ENCODE measurements around the gene SRP14.

Gene SRP14

GRCh38 chr15:40085266-40085665 is 46.3 kb upstream of the SRP14 start:
- Histone ChIP-seq H3K79me1 (ENCODE audit: low read depth, low read length) (no peaks in the 10 kb centered on the region), H2BK15ac (ENCODE audit: low read length) (no peak overlapping the region), H3K4ac (ENCODE audit: low read length) (no peak overlapping the region), H4K91ac (ENCODE audit: low read depth, low read length, poor library complexity) (no peak overlapping the region), H3K23ac (ENCODE audit: low read depth, low read length, poor library complexity) (no peak overlapping the region), H3K4me3 (ENCODE audit: low read length in 2 of 2) (no peak overlapping the region), H3K4me1 (ENCODE audit: control insufficient read depth in 2 of 2, insufficient read depth in 1 of 2, low read depth in 1 of 2, low read length in 2 of 2) (peaks cover 37 to 50% of the 10 kb centered on the region in 2 donors), H2BK12ac (ENCODE audit: low read length) (no peak overlapping the region), H3K9ac (ENCODE audit: low read depth, low read length, poor library complexity) (no peak overlapping the region), H2AFZ (ENCODE audit: low read length) (no peak overlapping the region), H3K27ac (replicated peaks; ENCODE audit: low read length) (no peak overlapping the region), H2AK5ac (ENCODE audit: low read depth, low read length) (no peak overlapping the region), H3K4me2 (ENCODE audit: insufficient read depth, low read length, poor library complexity, severe bottlenecking) (no peak overlapping the region), H3K18ac (ENCODE audit: low read length) (no peak overlapping the region), H3K9me3 (replicated peaks in 1 of 2; ENCODE audit: control insufficient read depth in 2 of 2, insufficient read depth in 1 of 2, low read depth in 1 of 2, low read length in 2 of 2) (no peaks in the 10 kb centered on the region), H2BK5ac (ENCODE audit: low read length) (no peak overlapping the region), H3K36me3 (replicated peaks in 1 of 2; ENCODE audit: control insufficient read depth in 2 of 2, insufficient read depth in 2 of 2, low read length in 2 of 2) (no peaks in the 10 kb centered on the region), H4K8ac (ENCODE audit: low read depth, low read length) (no peak overlapping the region), H3K14ac (ENCODE audit: low read length) (no peak overlapping the region), H2BK120ac (ENCODE audit: low read depth, low read length) (no peak overlapping the region), H3K27me3 (ENCODE audit: control insufficient read depth in 3 of 3, insufficient read depth in 3 of 3, low read depth in 1 of 3, low read length in 3 of 3) (peaks cover 0 to 14% (median 0%) of the 10 kb centered on the region in 3 experiments)
- no CpG with 5 or more reads among the region's 10 CpGs for WGBS, 2 donors (ENCODE audit: extremely low coverage in 2 of 2, insufficient read length in 2 of 2, insufficient replicate concordance in 1 of 2)
- DNase-seq (ENCODE audit: low spot score) = no peak

GRCh38 chr15:40084650-40085049 is 45.7 kb upstream of the SRP14 start:
- Histone ChIP-seq H2AFZ (ENCODE audit: low read length) (no peak overlapping the region), H3K23ac (ENCODE audit: low read depth, low read length, poor library complexity) (no peak overlapping the region), H2BK5ac (ENCODE audit: low read length) (no peak overlapping the region), H3K18ac (ENCODE audit: low read length) (no peak overlapping the region), H3K27me3 (ENCODE audit: control insufficient read depth in 3 of 3, insufficient read depth in 3 of 3, low read depth in 1 of 3, low read length in 3 of 3) (peaks cover 0 to 9% (median 0%) of the 10 kb centered on the region in 3 experiments), H3K4ac (ENCODE audit: low read length) (no peak overlapping the region), H2BK15ac (ENCODE audit: low read length) (no peak overlapping the region), H3K4me1 (ENCODE audit: control insufficient read depth in 2 of 2, insufficient read depth in 1 of 2, low read depth in 1 of 2, low read length in 2 of 2) (peaks cover 34 to 47% of the 10 kb centered on the region in 2 donors), H3K14ac (ENCODE audit: low read length) (no peak overlapping the region), H3K9ac (ENCODE audit: low read depth, low read length, poor library complexity) (no peak overlapping the region), H4K8ac (ENCODE audit: low read depth, low read length) (no peak overlapping the region), H2AK5ac (ENCODE audit: low read depth, low read length) (no peak overlapping the region), H3K36me3 (replicated peaks in 1 of 2; ENCODE audit: control insufficient read depth in 2 of 2, insufficient read depth in 2 of 2, low read length in 2 of 2) (no peaks in the 10 kb centered on the region), H3K79me1 (ENCODE audit: low read depth, low read length) (no peaks in the 10 kb centered on the region), H3K4me2 (ENCODE audit: insufficient read depth, low read length, poor library complexity, severe bottlenecking) (no peak overlapping the region), H2BK120ac (ENCODE audit: low read depth, low read length) (no peak overlapping the region), H2BK12ac (ENCODE audit: low read length) (no peak overlapping the region), H3K9me3 (replicated peaks in 1 of 2; ENCODE audit: control insufficient read depth in 2 of 2, insufficient read depth in 1 of 2, low read depth in 1 of 2, low read length in 2 of 2) (no peaks in the 10 kb centered on the region), H3K4me3 (ENCODE audit: low read length in 2 of 2) (no peak overlapping the region), H4K91ac (ENCODE audit: low read depth, low read length, poor library complexity) (no peak overlapping the region), H3K27ac (replicated peaks; ENCODE audit: low read length) (no peak overlapping the region)
- no peak for DNase-seq (ENCODE audit: low spot score)
- no CpG with 5 or more reads among the region's 9 CpGs for WGBS, 2 donors (ENCODE audit: extremely low coverage in 2 of 2, insufficient read length in 2 of 2, insufficient replicate concordance in 1 of 2)

- Histone ChIP-seq H3K27ac (replicated peaks; ENCODE audit: low read length) (peak overlapping the region; percentile 41), H3K4ac (ENCODE audit: low read length) (no peak overlapping the region), H3K27me3 (ENCODE audit: control insufficient read depth in 3 of 3, insufficient read depth in 3 of 3, low read depth in 1 of 3, low read length in 3 of 3) (peaks cover 0 to 13% (median 0%) of the 10 kb centered on the region in 3 experiments), H3K79me1 (ENCODE audit: low read depth, low read length) (no peaks in the 10 kb centered on the region), H3K4me2 (ENCODE audit: insufficient read depth, low read length, poor library complexity, severe bottlenecking) (peak overlapping the region; percentile 47), H3K36me3 (replicated peaks in 1 of 2; ENCODE audit: control insufficient read depth in 2 of 2, insufficient read depth in 2 of 2, low read length in 2 of 2) (no peaks in the 10 kb centered on the region), H3K23ac (ENCODE audit: low read depth, low read length, poor library complexity) (no peak overlapping the region), H3K4me3 (ENCODE audit: low read length in 2 of 2) (peak overlapping the region in 1 of 2 donors; percentile 39), H2AFZ (ENCODE audit: low read length) (peak overlapping the region; percentile 78), H2BK12ac (ENCODE audit: low read length) (peak overlapping the region; percentile 79), H3K4me1 (ENCODE audit: control insufficient read depth in 2 of 2, insufficient read depth in 1 of 2, low read depth in 1 of 2, low read length in 2 of 2) (peaks cover 16 to 25% of the 10 kb centered on the region in 2 donors), H2AK5ac (ENCODE audit: low read depth, low read length) (peak overlapping the region; percentile 71), H2BK15ac (ENCODE audit: low read length) (peak overlapping the region; percentile 23), H3K9me3 (replicated peaks in 1 of 2; ENCODE audit: control insufficient read depth in 2 of 2, insufficient read depth in 1 of 2, low read depth in 1 of 2, low read length in 2 of 2) (peaks cover 0 to 2% of the 10 kb centered on the region in 2 donors), H4K91ac (ENCODE audit: low read depth, low read length, poor library complexity) (no peak overlapping the region), H4K8ac (ENCODE audit: low read depth, low read length) (no peak overlapping the region), H3K14ac (ENCODE audit: low read length) (no peak overlapping the region), H3K18ac (ENCODE audit: low read length) (peak overlapping the region; percentile 90), H2BK5ac (ENCODE audit: low read length) (no peak overlapping the region), H2BK120ac (ENCODE audit: low read depth, low read length) (no peak overlapping the region), H3K9ac (ENCODE audit: low read depth, low read length, poor library complexity) (peak overlapping the region; percentile 65)
- WGBS, 2 donors (ENCODE audit: extremely low coverage in 2 of 2, insufficient read length in 2 of 2, insufficient replicate concordance in 1 of 2) = no CpG with 5 or more reads among the region's 12 CpGs
- DNase-seq (ENCODE audit: low spot score) = no peak
Measured at GRCh38 chr15:40082195-40082883, 43.4 kb upstream of the SRP14 start.

GRCh38 chr15:40081691-40082194 is 42.8 kb upstream of the SRP14 start:
- H3K14ac ChIP-seq (ENCODE audit: low read length) = no peak overlapping the region
- H2BK15ac ChIP-seq (ENCODE audit: low read length) = no peak overlapping the region
- H3K27ac ChIP-seq (replicated peaks; ENCODE audit: low read length) = peak overlapping the region; percentile 41
- H3K79me1 ChIP-seq (ENCODE audit: low read depth, low read length) = no peaks in the 10 kb centered on the region
- no peak overlapping the region for H4K8ac ChIP-seq (ENCODE audit: low read depth, low read length)
- no peak overlapping the region for H4K91ac ChIP-seq (ENCODE audit: low read depth, low read length, poor library complexity)
- H2AK5ac ChIP-seq (ENCODE audit: low read depth, low read length) = no peak overlapping the region
- no peaks in the 10 kb centered on the region for H3K36me3 ChIP-seq (replicated peaks in 1 of 2; ENCODE audit: control insufficient read depth in 2 of 2, insufficient read depth in 2 of 2, low read length in 2 of 2)
- peak overlapping the region; percentile 79 for H2BK12ac ChIP-seq (ENCODE audit: low read length)
- peak overlapping the region in 1 of 2 donors; percentile 39 for H3K4me3 ChIP-seq (ENCODE audit: low read length in 2 of 2)
- H2AFZ ChIP-seq (ENCODE audit: low read length) = peak overlapping the region; percentile 78
- no peak overlapping the region for H2BK5ac ChIP-seq (ENCODE audit: low read length)
- peak overlapping the region; percentile 65 for H3K9ac ChIP-seq (ENCODE audit: low read depth, low read length, poor library complexity)
- H2BK120ac ChIP-seq (ENCODE audit: low read depth, low read length) = no peak overlapping the region
- peaks cover 0 to 13% (median 0%) of the 10 kb centered on the region in 3 experiments for H3K27me3 ChIP-seq (ENCODE audit: control insufficient read depth in 3 of 3, insufficient read depth in 3 of 3, low read depth in 1 of 3, low read length in 3 of 3)
- H3K4me1 ChIP-seq (ENCODE audit: control insufficient read depth in 2 of 2, insufficient read depth in 1 of 2, low read depth in 1 of 2, low read length in 2 of 2) = peaks cover 13 to 21% of the 10 kb centered on the region in 2 donors
- no peak overlapping the region for H3K23ac ChIP-seq (ENCODE audit: low read depth, low read length, poor library complexity)
- H3K4ac ChIP-seq (ENCODE audit: low read length) = no peak overlapping the region
- peak overlapping the region; percentile 90 for H3K18ac ChIP-seq (ENCODE audit: low read length)
- H3K4me2 ChIP-seq (ENCODE audit: insufficient read depth, low read length, poor library complexity, severe bottlenecking) = peak overlapping the region; percentile 47
- DNase-seq (ENCODE audit: low spot score) = peak; percentile 84
- WGBS, 2 donors (ENCODE audit: extremely low coverage in 2 of 2, insufficient read length in 2 of 2, insufficient replicate concordance in 1 of 2) = no CpG with 5 or more reads among the region's 12 CpGs
- peaks cover 0 to 2% of the 10 kb centered on the region in 2 donors for H3K9me3 ChIP-seq (replicated peaks in 1 of 2; ENCODE audit: control insufficient read depth in 2 of 2, insufficient read depth in 1 of 2, low read depth in 1 of 2, low read length in 2 of 2)
